ENCODE measurements around the gene AHCYL2.
"Not testable (repeated sequence)": the region's sequence is repeated elsewhere in the genome, so short reads cannot be mapped to it uniquely, and the experiment has no call there.

The AHCYL2 gene

GRCh38 chr7:129388333-129389098, 163.7 kb downstream of the AHCYL2 start:
- no peak for DNase-seq

- no peak for DNase-seq
Observed at GRCh38 chr7:129389829-129390228, 165.0 kb downstream of the AHCYL2 start.

GRCh38 chr7:129390314-129390713, 165.5 kb downstream of the AHCYL2 start:
- no peak for DNase-seq

GRCh38 chr7:129391546-129392171, 166.8 kb downstream of the AHCYL2 start:
- no peak for DNase-seq

GRCh38 chr7:129393255-129393654, 168.4 kb downstream of the AHCYL2 start:
- no peak for DNase-seq

GRCh38 chr7:129394101-129394500, 169.3 kb downstream of the AHCYL2 start:
- no peak for DNase-seq

GRCh38 chr7:129394982-129395914, 170.4 kb downstream of the AHCYL2 start:
- no peak for DNase-seq

- DNase-seq = no peak
Observed at GRCh38 chr7:129401228-129401966, 176.6 kb downstream of the AHCYL2 start.

- DNase-seq = peak; percentile 7
Observed at GRCh38 chr7:129401967-129402860, 177.4 kb downstream of the AHCYL2 start.

- DNase-seq = no peak
Observed at GRCh38 chr7:129405527-129405926, 180.7 kb downstream of the AHCYL2 start.

- DNase-seq = not testable (repeated sequence)
Observed at GRCh38 chr7:129410238-129410637, 185.4 kb downstream of the AHCYL2 start.

GRCh38 chr7:129412501-129412900, 187.7 kb downstream of the AHCYL2 start:
- no peak for DNase-seq

GRCh38 chr7:129417073-129417472, 192.2 kb downstream of the AHCYL2 start:
- DNase-seq = no peak

- DNase-seq = no peak
Observed at GRCh38 chr7:129421717-129422250, 197.0 kb downstream of the AHCYL2 start.

GRCh38 chr7:129422727-129423126, 197.9 kb downstream of the AHCYL2 start:
- DNase-seq = no peak

- DNase-seq = no peak
Observed at GRCh38 chr7:129423700-129424410, 199.0 kb downstream of the AHCYL2 start.

- DNase-seq = no peak
Observed at GRCh38 chr7:129426482-129426881, 201.7 kb downstream of the AHCYL2 start.

GRCh38 chr7:129427526-129428045, 202.8 kb downstream of the AHCYL2 start:
- no peak for DNase-seq

GRCh38 chr7:129431911-129432643, 207.2 kb downstream of the AHCYL2 start:
- no peak for DNase-seq
